ENCODE results near the gene MYO18A.

GRCh38 chr17:29091606-29092289, 88.5 kb downstream of the MYO18A start:
- TF ChIP-seq POLR2A (IDR thresholded peaks at IDR 0.05): no peak
- TF ChIP-seq, protein P1, sequence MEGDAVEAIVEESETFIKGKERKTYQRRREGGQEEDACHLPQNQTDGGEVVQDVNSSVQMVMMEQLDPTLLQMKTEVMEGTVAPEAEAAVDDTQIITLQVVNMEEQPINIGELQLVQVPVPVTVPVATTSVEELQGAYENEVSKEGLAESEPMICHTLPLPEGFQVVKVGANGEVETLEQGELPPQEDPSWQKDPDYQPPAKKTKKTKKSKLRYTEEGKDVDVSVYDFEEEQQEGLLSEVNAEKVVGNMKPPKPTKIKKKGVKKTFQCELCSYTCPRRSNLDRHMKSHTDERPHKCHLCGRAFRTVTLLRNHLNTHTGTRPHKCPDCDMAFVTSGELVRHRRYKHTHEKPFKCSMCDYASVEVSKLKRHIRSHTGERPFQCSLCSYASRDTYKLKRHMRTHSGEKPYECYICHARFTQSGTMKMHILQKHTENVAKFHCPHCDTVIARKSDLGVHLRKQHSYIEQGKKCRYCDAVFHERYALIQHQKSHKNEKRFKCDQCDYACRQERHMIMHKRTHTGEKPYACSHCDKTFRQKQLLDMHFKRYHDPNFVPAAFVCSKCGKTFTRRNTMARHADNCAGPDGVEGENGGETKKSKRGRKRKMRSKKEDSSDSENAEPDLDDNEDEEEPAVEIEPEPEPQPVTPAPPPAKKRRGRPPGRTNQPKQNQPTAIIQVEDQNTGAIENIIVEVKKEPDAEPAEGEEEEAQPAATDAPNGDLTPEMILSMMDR (IDR thresholded peaks at IDR 0.05): no peak
